Measurements from ENCODE around the gene SDK2.
"Not testable (repeated sequence)": the region's sequence is repeated elsewhere in the genome, so short reads cannot be mapped to it uniquely, and the experiment has no call there.

SDK2 gene

GRCh38 chr17:73474370-73474988 lies 169.8 kb downstream of the SDK2 start:
- no peak for DNase-seq

- DNase-seq = not testable (repeated sequence)
Observed at GRCh38 chr17:73472715-73473114, 171.5 kb downstream of the SDK2 start.

- DNase-seq = no peak
Observed at GRCh38 chr17:73471924-73472323, 172.3 kb downstream of the SDK2 start.

- DNase-seq = no peak
Observed at GRCh38 chr17:73470316-73470826, 173.9 kb downstream of the SDK2 start.

- no peak for DNase-seq
Observed at GRCh38 chr17:73469311-73469710, 174.9 kb downstream of the SDK2 start.

- DNase-seq = no peak
Observed at GRCh38 chr17:73468221-73468620, 176.0 kb downstream of the SDK2 start.

GRCh38 chr17:73467651-73468050 lies 176.6 kb downstream of the SDK2 start:
- no peak for DNase-seq

- no peak for DNase-seq
Observed at GRCh38 chr17:73466704-73467433, 177.4 kb downstream of the SDK2 start.

GRCh38 chr17:73465953-73466230 lies 178.4 kb downstream of the SDK2 start:
- DNase-seq = no peak

- DNase-seq = no peak
Observed at GRCh38 chr17:73465130-73465952, 178.9 kb downstream of the SDK2 start.

GRCh38 chr17:73464447-73464846 lies 179.8 kb downstream of the SDK2 start:
- DNase-seq = no peak

GRCh38 chr17:73463821-73464220 lies 180.4 kb downstream of the SDK2 start:
- no peak for DNase-seq

- DNase-seq = no peak
Observed at GRCh38 chr17:73462823-73463222, 181.4 kb downstream of the SDK2 start.

GRCh38 chr17:73459980-73460379 lies 184.3 kb downstream of the SDK2 start:
- DNase-seq = no peak

GRCh38 chr17:73455767-73456166 lies 188.5 kb downstream of the SDK2 start:
- DNase-seq = no peak

GRCh38 chr17:73455050-73455687 lies 189.1 kb downstream of the SDK2 start:
- DNase-seq = no peak

GRCh38 chr17:73453494-73453893 lies 190.8 kb downstream of the SDK2 start:
- not testable (repeated sequence) for DNase-seq

GRCh38 chr17:73453090-73453489 lies 191.2 kb downstream of the SDK2 start:
- DNase-seq = no peak

GRCh38 chr17:73452009-73452408 lies 192.2 kb downstream of the SDK2 start:
- no peak for DNase-seq

- DNase-seq = no peak
Observed at GRCh38 chr17:73447319-73447718, 196.9 kb downstream of the SDK2 start.

- no peak for DNase-seq
Observed at GRCh38 chr17:73446617-73447016, 197.6 kb downstream of the SDK2 start.

GRCh38 chr17:73445466-73445865 lies 198.8 kb downstream of the SDK2 start:
- DNase-seq = no peak

GRCh38 chr17:73444021-73444420 lies 200.2 kb downstream of the SDK2 start:
- DNase-seq = no peak
